GM12891 (cell line): Measurements from ENCODE around the gene RIOX2.

Source experiments
- PAX5 ChIP-seq: IDR thresholded peaks from 2 replicates; pipeline ENCODE4 v1.6.1; 2011; ENCODE audit warnings: low read length, moderate library complexity, mild to moderate bottlenecking; ENCODE audit not compliant: insufficient read depth, severe bottlenecking
- POLR2A ChIP-seq: IDR thresholded peaks from 2 replicates; pipeline ENCODE4 v1.6.1; 2011; ENCODE audit warnings: low read depth, low read length, control low read depth
- POLR2AphosphoS5 ChIP-seq: IDR thresholded peaks from 2 replicates; pipeline ENCODE4 v1.6.1; 2011; ENCODE audit warnings: low read depth, low read length, control low read depth

GRCh38 chr3:97999103-97999502 is 26.9 kb upstream of the RIOX2 start:
- TF ChIP-seq PAX5, result no peak
- no peak for TF ChIP-seq POLR2A
- TF ChIP-seq POLR2AphosphoS5, result no peak
